A549 (cell line): ENCODE data around the gene SLC35F3. TPM values are rescaled to one million over a fixed set of nuclear protein-coding genes. Genes with fewer than 3 reads are reported as not detected.

Experiments
- ATAC-seq, 2 experiments: fragments of 200-7000 bp in 1 of 2; fragments of >200 bp in 1 of 2; cut with Nextera tagmentation in 1 of 2; cut with Tn5 transposase in 1 of 2; 3 replicates each; pipeline versions ENCODE4 v1.8.0 to v1.9.1; 2018 to 2020; ENCODE audit warnings: mild to moderate bottlenecking in 1 of 2, moderate library complexity in 1 of 2
- CTCF ChIA-PET: fragments of 300-600 bp; sonication (Branson Sonifier 250); formaldehyde crosslinking; extraction: SDS; loops from one replicate; lab custom pipeline; 2021; ENCODE audit warnings: antibody characterized with exemption, inconsistent platforms; lab: Yijun Ruan, JAX
- POLR2A ChIA-PET: fragments of 350-600 bp; formaldehyde crosslinking; extraction: SDS; loops from one replicate; lab custom pipeline; 2021; ENCODE audit warnings: antibody characterized with exemption, inconsistent platforms; lab: Yijun Ruan, JAX
- DNase-seq, 2 experiments: peaks; one replicate each; pipeline versions ENCODE4 v3.0.0 to v3.0.0-alpha.2; 2011 to 2016; ENCODE audit warnings: low read depth in 1 of 2, low spot score in 1 of 2
- FAIRE-seq: peaks from 2 replicates; lab custom pipeline; 2011; peaks lifted over from hg19 to GRCh38; lab: Jason Lieb, UNC
- H3K27ac ChIP-seq, 2 experiments: fragments of >200 bp; sonication (Bioruptor Twin); formaldehyde crosslinking; 3 replicates each; pipeline ENCODE4 v1.5.1; 2016 to 2017
- H3K4me1 ChIP-seq: fragments of >200 bp; sonication (Bioruptor Twin); formaldehyde crosslinking; 3 replicates; pipeline ENCODE4 v1.6.1; 2016
- H3K4me2 ChIP-seq: fragments of >200 bp; sonication (Bioruptor Twin); formaldehyde crosslinking; 3 replicates; pipeline ENCODE4 v1.6.1; 2016
- H3K4me3 ChIP-seq: fragments of >200 bp; sonication (Bioruptor Twin); formaldehyde crosslinking; 3 replicates; pipeline ENCODE4 v1.5.1; 2016
- H3K9me3 ChIP-seq: fragments of >200 bp; sonication (Bioruptor Twin); formaldehyde crosslinking; 3 replicates; pipeline ENCODE4 v1.6.1; 2016
- CBX8 ChIP-seq: fragments of 200-600 bp; sonication (generic); IDR thresholded peaks from 2 replicates; pipeline ENCODE4 v1.6.1; 2016
- CHD4 ChIP-seq: fragments of 200-600 bp; sonication (generic); IDR thresholded peaks from 2 replicates; pipeline ENCODE4 v1.6.1; 2016; ENCODE audit warnings: antibody characterized with exemption, mild to moderate bottlenecking, borderline replicate concordance
- ELK1 ChIP-seq: fragments of 150-350 bp; IDR thresholded peaks from 2 replicates; pipeline ENCODE4 v1.6.1; 2014; ENCODE audit warnings: low read depth, mild to moderate bottlenecking, low read length
- FOXS1 ChIP-seq: fragments of 250-450 bp; sonication (Bioruptor Pico); IDR thresholded peaks from 2 replicates; pipeline ENCODE4 v1.5.0; 2020; ENCODE audit warnings: mild to moderate bottlenecking, moderate library complexity
- HES2 ChIP-seq: fragments of >200 bp; sonication (Bioruptor Twin); formaldehyde crosslinking; IDR thresholded peaks from 2 replicates; pipeline ENCODE4 v1.6.1; 2016
- HMGXB4 ChIP-seq: fragments of 250-450 bp; sonication (Bioruptor Pico); IDR thresholded peaks from 2 replicates; pipeline ENCODE4 v1.5.0; 2021; ENCODE audit warnings: mild to moderate bottlenecking, moderate library complexity, borderline replicate concordance
- HOXA7 ChIP-seq: fragments of 250-450 bp; sonication (Bioruptor Pico); IDR thresholded peaks from 2 replicates; pipeline ENCODE4 v1.5.0; 2020; ENCODE audit warnings: mild to moderate bottlenecking, moderate library complexity
- JUNB ChIP-seq: fragments of >200 bp; sonication (Bioruptor Twin); formaldehyde crosslinking; IDR thresholded peaks from 2 replicates; pipeline ENCODE4 v1.6.1; 2016
- KDM1A ChIP-seq: fragments of 200-600 bp; sonication (generic); IDR thresholded peaks from 2 replicates; pipeline ENCODE4 v1.6.1; 2016; ENCODE audit warnings: low read depth, mild to moderate bottlenecking
- MAFK ChIP-seq: fragments of 450-650 bp; IDR thresholded peaks from 2 replicates; pipeline ENCODE4 v1.6.1; 2014; ENCODE audit not compliant: partially characterized antibody
- MAZ ChIP-seq: fragments of 150-350 bp; IDR thresholded peaks from 2 replicates; pipeline ENCODE4 v1.6.1; 2014; ENCODE audit warnings: antibody characterized with exemption, low read depth, low read length, borderline replicate concordance
- PHF8 ChIP-seq: fragments of 200-600 bp; sonication (generic); IDR thresholded peaks from 2 replicates; pipeline ENCODE4 v1.6.1; 2016; ENCODE audit warnings: low read depth, mild to moderate bottlenecking, antibody characterized with exemption, moderate library complexity, borderline replicate concordance
- POLR2AphosphoS2 ChIP-seq: conservative IDR thresholded peaks from 2 replicates; pipeline ENCODE4 v1.6.1; 2012; ENCODE audit warnings: low read length, improper control_type of control experiment, inconsistent platforms
- RCOR1 ChIP-seq: fragments of 150-350 bp; IDR thresholded peaks from 2 replicates; pipeline ENCODE4 v1.6.1; 2014; ENCODE audit warnings: antibody characterized with exemption, low read length, low read depth
- SMC3 ChIP-seq: fragments of >200 bp; sonication (Bioruptor Twin); formaldehyde crosslinking; IDR thresholded peaks from 3 replicates; pipeline ENCODE4 v1.6.1; 2018; ENCODE audit warnings: inconsistent platforms
- TFCP2L1 ChIP-seq: fragments of 250-450 bp; sonication (Bioruptor Pico); IDR thresholded peaks from 2 replicates; pipeline ENCODE4 v1.5.0; 2021; ENCODE audit warnings: mild to moderate bottlenecking
- WGBS: methylation state at CpG from one replicate; pipeline ENCODE4 v1.1.6; 2017; ENCODE audit errors: missing lambda C conversion rate; 5-methylcytosine and 5-hydroxymethylcytosine counted together
- polyA plus RNA-seq, 4 experiments: library from polyadenylated mRNA; depleted of rRNA in 3 of 4; stranded (reverse); fragments of >200 nt; fragmentation: RNase III in 1 of 4; extraction: RNeasy Plus Mini Kit Qiagen cat#74134 plus additional on column Dnase treatment in 1 of 4; gene quantifications; 2 replicates in 3 of 4; 3 replicates in 1 of 4; pipeline ENCODE4 v1.2.3, GENCODE V29; 2011 to 2017

Gene SLC35F3
- polyA plus RNA-seq, 2 of the 4 experiments (the other 2 are of a cell fraction), result 5.5 to 7.8 TPM

GRCh38 chr1:234221601-234222000, 317.1 kb downstream of the SLC35F3 start:
- no peak overlapping the region for H3K4me2 ChIP-seq
- FAIRE-seq (no peak), DNase-seq (no peak), ATAC-seq (no peak)
- POLR2A ChIA-PET, result no interaction called here
- H3K4me1 ChIP-seq, result no peaks in the 10 kb centered on the region
- no peak overlapping the region for H3K4me3 ChIP-seq
- TF ChIP-seq HOXA7 (CRISPR knock-in tag), result no peak
- TF ChIP-seq FOXS1 (CRISPR knock-in tag), result no peak
- no peak for TF ChIP-seq ELK1
- no peak for TF ChIP-seq RCOR1
- no peak for TF ChIP-seq PHF8
- no peak for TF ChIP-seq CHD4
- TF ChIP-seq HES2, result no peak
- TF ChIP-seq POLR2AphosphoS2, result no peak
- CTCF ChIA-PET, result interaction anchor here (1.2 to 2.1 kb wide), 3 partner anchors 9 to 96 kb away, joined by 4 to 8 read pairs (median 7); no protein-coding TSS in a partner anchor
- 86% methylated on average over 2 of the region's 2 CpGs for WGBS
- H3K27ac ChIP-seq, result no peak overlapping the region
- no peaks in the 10 kb centered on the region for H3K9me3 ChIP-seq

GRCh38 chr1:234222561-234223280, 318.2 kb downstream of the SLC35F3 start:
- POLR2A ChIA-PET, result no interaction called here
- no peaks in the 10 kb centered on the region for H3K9me3 ChIP-seq
- H3K4me3 ChIP-seq, result no peak overlapping the region
- no peak for TF ChIP-seq CBX8
- no peak for TF ChIP-seq KDM1A
- no peak for TF ChIP-seq HMGXB4 (CRISPR knock-in tag)
- no peak overlapping the region for H3K27ac ChIP-seq
- DNase-seq (no peak), ATAC-seq (no peak; a peak in 1 of 6 replicates), FAIRE-seq (no peak)
- no peak overlapping the region for H3K4me2 ChIP-seq
- WGBS, result 75% methylated on average over 6 of the region's 6 CpGs
- no peaks in the 10 kb centered on the region for H3K4me1 ChIP-seq
- CTCF ChIA-PET, result interaction anchor here (1.2 to 2.1 kb wide), 3 partner anchors 10 to 97 kb away, joined by 4 to 8 read pairs (median 7); no protein-coding TSS in a partner anchor

- H3K4me3 ChIP-seq, result no peak overlapping the region
- FAIRE-seq (no peak), ATAC-seq (no peak), DNase-seq (no peak)
- ChIA-PET CTCF (interaction anchor here (0.9 to 2.0 kb wide), 5 partner anchors 8 to 83 kb away, joined by 3 to 8 read pairs (median 4); no protein-coding TSS in a partner anchor), POLR2A (no interaction called here)
- H3K4me2 ChIP-seq, result no peak overlapping the region
- H3K27ac ChIP-seq, result no peak overlapping the region
- H3K9me3 ChIP-seq, result no peaks in the 10 kb centered on the region
- 77% methylated on average over 5 of the region's 5 CpGs for WGBS
- TF ChIP-seq MAZ, result no peak
- no peak for TF ChIP-seq MAFK
- TF ChIP-seq HMGXB4 (CRISPR knock-in tag), result no peak
- no peak for TF ChIP-seq JUNB
- TF ChIP-seq TFCP2L1 (CRISPR knock-in tag), result no peak
- no peak for TF ChIP-seq SMC3
- H3K4me1 ChIP-seq, result no peaks in the 10 kb centered on the region
Observed at GRCh38 chr1:234226113-234226818, 321.8 kb downstream of the SLC35F3 start.
